ENCODE data around the gene ATXN7L1.

The ATXN7L1 gene

GRCh38 chr7:105565190-105565589, 311.2 kb downstream of the ATXN7L1 start:
- no peak for FAIRE-seq
- no peak for DNase-seq (ENCODE audit: insufficient read length, low spot score)

DNA sequence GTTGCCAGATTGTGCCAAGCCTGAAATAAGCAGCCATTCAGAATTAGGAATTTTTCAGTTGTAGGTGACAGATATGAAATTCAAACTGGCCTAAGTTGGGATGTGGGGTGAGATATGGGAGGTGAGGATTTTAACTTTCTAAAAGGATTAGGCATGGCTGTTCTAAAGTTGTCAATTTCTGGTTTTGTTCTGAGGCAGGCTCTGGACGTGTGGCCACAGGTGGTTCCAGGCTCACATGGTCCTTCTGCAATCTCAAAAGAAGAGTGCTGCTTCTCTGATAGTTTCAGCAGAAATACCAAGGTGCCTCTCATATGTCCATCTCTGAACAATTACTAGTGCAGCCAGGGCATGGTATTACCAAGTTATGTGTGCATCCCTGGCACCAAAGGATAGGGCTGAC, 316.5 kb downstream of the ATXN7L1 start:
- FAIRE-seq (no peak), DNase-seq (ENCODE audit: insufficient read length, low spot score) (no peak)
